ENCODE data around the gene TGFBRAP1. TPM values are rescaled to one million over a fixed set of nuclear protein-coding genes. Genes with fewer than 3 reads are reported as not detected.

TGFBRAP1 gene
- total and polyA plus RNA-seq, 4 donors: 1.8 to 10.4 (median 6.8) TPM

- TF ChIP-seq CTCF (IDR thresholded peaks at IDR 0.05; ENCODE audit: low read depth, low read length, missing input control): no peak
- TF ChIP-seq MAX (IDR thresholded peaks at IDR 0.05): no peak
- no peak for TF ChIP-seq JUND (IDR thresholded peaks at IDR 0.05)
- TF ChIP-seq RXRA (IDR thresholded peaks at IDR 0.05): no peak
Measured at GRCh38 chr2:105307962-105308361, 21.6 kb downstream of the TGFBRAP1 start (continued).

GRCh38 chr2:105307550-105307949 is 22.0 kb downstream of the TGFBRAP1 start:
- H3K4me1 ChIP-seq (ENCODE audit: control insufficient read depth in 4 of 4, insufficient read depth in 4 of 4, low read length in 3 of 4): no peaks in the 10 kb centered on the region
- no peak for TF ChIP-seq FOXA2 (IDR thresholded peaks at IDR 0.05)
- TF ChIP-seq MAX (IDR thresholded peaks at IDR 0.05): no peak
- no peak for TF ChIP-seq EGR1 (IDR thresholded peaks at IDR 0.05; ENCODE audit: low read depth in 2 of 2)
- TF ChIP-seq RAD21 (IDR thresholded peaks at IDR 0.05): no peak
- TF ChIP-seq RXRA (IDR thresholded peaks at IDR 0.05): no peak
- no peak for TF ChIP-seq JUND (IDR thresholded peaks at IDR 0.05)
- no peak for TF ChIP-seq HNF4A (conservative IDR thresholded peaks at IDR 0.05)
- no peak for TF ChIP-seq GABPA (IDR thresholded peaks at IDR 0.05 in 1 of 2, conservative IDR thresholded peaks at IDR 0.05 in 1 of 2)
- no peak for TF ChIP-seq FOXA1 (IDR thresholded peaks at IDR 0.05)
- no peak for TF ChIP-seq CTCF (IDR thresholded peaks at IDR 0.05; ENCODE audit: low read depth, low read length, missing input control)
- TF ChIP-seq ATF3 (IDR thresholded peaks at IDR 0.05): no peak
- no peak for TF ChIP-seq ZBTB33 (IDR thresholded peaks at IDR 0.05)
- TF ChIP-seq TAF1 (conservative IDR thresholded peaks at IDR 0.05): no peak
- TF ChIP-seq REST (IDR thresholded peaks at IDR 0.05): no peak
- no peak overlapping the region for H3K9ac ChIP-seq (ENCODE audit: low read depth in 1 of 2, low read length in 2 of 2)
- H3K4me3 ChIP-seq (ENCODE audit: low read depth in 1 of 3, low read length in 3 of 3): no peak overlapping the region
- H3K27me3 ChIP-seq (ENCODE audit: control insufficient read depth in 4 of 4, insufficient read depth in 4 of 4, low read length in 3 of 4): no peaks in the 10 kb centered on the region
- no peak for DNase-seq (ENCODE audit: low spot score)
- peaks cover 2 to 14% (median 10%) of the 10 kb centered on the region in 4 donors for H3K36me3 ChIP-seq (ENCODE audit: control insufficient read depth in 4 of 4, insufficient read depth in 3 of 4, low read depth in 1 of 4, low read length in 3 of 4)
- no peaks in the 10 kb centered on the region for H3K9me3 ChIP-seq (ENCODE audit: control insufficient read depth in 4 of 4, low read length in 3 of 4)
- 92% methylated on average over 19 of the region's 19 CpGs for WGBS
- no peak overlapping the region for H3K27ac ChIP-seq (ENCODE audit: low read depth in 1 of 2, low read length in 2 of 2)

Measured in liver (tissue), 9 donors.